ENCODE data around the gene SPATA31C1.
"Not testable (repeated sequence)": the region's sequence is repeated elsewhere in the genome, so short reads cannot be mapped to it uniquely, and the experiment has no call there.

The SPATA31C1 gene

DNA sequence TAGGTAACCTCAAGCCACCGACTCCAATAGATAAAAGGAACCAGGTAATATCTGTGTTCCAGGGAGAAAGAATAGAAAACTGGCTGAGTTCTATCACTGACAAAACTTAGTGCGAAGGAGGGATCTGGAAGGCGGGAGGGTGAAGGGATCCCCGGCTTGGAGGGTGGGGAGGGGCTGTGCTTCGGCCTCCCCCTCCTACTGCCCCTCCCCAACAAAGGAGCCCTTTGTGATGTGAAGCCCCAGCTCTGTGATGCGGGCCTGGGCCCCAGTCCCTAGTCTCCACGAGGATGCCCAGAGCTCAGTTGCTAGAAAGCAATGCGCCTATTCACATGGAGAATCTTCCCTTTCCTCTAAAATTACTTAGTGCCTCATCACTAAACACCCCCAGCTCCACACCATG, at the start of gene SPATA31C1:
SPATA31C1 (plus strand) TSS at position 301 of the 400 bp plus-strand sequence.
- H3K36me3 ChIP-seq (ENCODE audit: control insufficient read depth, insufficient read depth, low read length); H3K9me3 ChIP-seq (ENCODE audit: control insufficient read depth, insufficient read depth, low read length); H3K27me3 ChIP-seq (ENCODE audit: control insufficient read depth, insufficient read depth, low read length); H3K27ac ChIP-seq (ENCODE audit: low read length); DNase-seq (ENCODE audit: low read depth, low spot score); H3K4me3 ChIP-seq (ENCODE audit: low read length); H3K4me1 ChIP-seq (ENCODE audit: control insufficient read depth, insufficient read depth, low read length): not testable (repeated sequence)
- no CpG with 5 or more reads among the region's 8 CpGs for WGBS (ENCODE audit: insufficient coverage, insufficient read length)

DNA sequence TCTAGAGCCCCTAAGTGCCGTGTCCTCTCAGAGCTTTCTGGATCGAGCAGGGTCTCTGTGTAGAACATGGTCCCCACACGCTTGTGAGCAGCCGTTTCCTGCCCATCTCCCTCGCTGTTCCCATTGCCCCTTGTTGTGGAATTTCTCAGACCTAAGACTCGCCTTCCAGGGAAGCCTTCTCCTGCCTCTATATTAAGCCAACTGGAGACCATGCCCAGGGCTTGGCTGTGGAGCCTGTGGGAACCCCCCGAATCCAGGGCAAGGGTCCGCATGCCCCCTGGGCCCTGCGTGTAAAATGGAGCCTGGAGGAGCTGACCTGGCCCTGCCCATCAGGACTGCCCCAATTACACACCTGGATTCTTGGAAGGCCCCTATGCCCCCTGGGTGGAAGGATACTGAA, 49.6 kb upstream of the SPATA31C1 start:
- DNase-seq (ENCODE audit: low read depth, low spot score) = no peak
- Histone ChIP-seq H3K4me3 (ENCODE audit: low read length) (no peak overlapping the region), H3K27me3 (ENCODE audit: control insufficient read depth, insufficient read depth, low read length) (no peaks in the 10 kb centered on the region), H3K36me3 (ENCODE audit: control insufficient read depth, insufficient read depth, low read length) (no peaks in the 10 kb centered on the region), H3K4me1 (ENCODE audit: control insufficient read depth, insufficient read depth, low read length) (no peaks in the 10 kb centered on the region), H3K27ac (ENCODE audit: low read length) (no peak overlapping the region), H3K9me3 (ENCODE audit: control insufficient read depth, insufficient read depth, low read length) (no peaks in the 10 kb centered on the region)
- no CpG with 5 or more reads among the region's 9 CpGs for WGBS (ENCODE audit: insufficient coverage, insufficient read length)

DNA sequence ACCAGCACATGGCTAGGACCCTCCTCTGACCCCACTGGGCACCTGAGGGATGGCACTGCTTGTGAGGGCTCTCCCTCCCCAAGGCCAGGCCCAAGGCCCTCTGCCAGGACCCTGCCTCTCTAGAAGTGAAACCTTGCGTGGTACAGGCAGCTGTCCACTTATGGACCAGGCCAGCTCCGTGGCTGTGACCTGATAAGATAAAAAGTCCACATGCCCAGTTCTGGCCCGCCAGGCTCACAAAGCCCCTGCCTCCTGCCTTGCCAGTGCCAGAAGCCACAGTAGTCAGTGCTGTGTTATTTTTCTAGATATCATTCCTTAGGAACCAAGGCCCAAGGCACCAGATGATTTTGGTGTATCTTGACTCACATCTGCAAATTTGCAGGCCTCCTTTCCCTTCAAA, 49.1 kb upstream of the SPATA31C1 start:
- Histone ChIP-seq H3K27ac (ENCODE audit: low read length) (no peak overlapping the region), H3K36me3 (ENCODE audit: control insufficient read depth, insufficient read depth, low read length) (no peaks in the 10 kb centered on the region), H3K4me3 (ENCODE audit: low read length) (no peak overlapping the region), H3K9me3 (ENCODE audit: control insufficient read depth, insufficient read depth, low read length) (no peaks in the 10 kb centered on the region), H3K27me3 (ENCODE audit: control insufficient read depth, insufficient read depth, low read length) (no peaks in the 10 kb centered on the region), H3K4me1 (ENCODE audit: control insufficient read depth, insufficient read depth, low read length) (no peaks in the 10 kb centered on the region)
- DNase-seq (ENCODE audit: low read depth, low spot score) = no peak
- no CpG with 5 or more reads among the region's 3 CpGs for WGBS (ENCODE audit: insufficient coverage, insufficient read length)

DNA sequence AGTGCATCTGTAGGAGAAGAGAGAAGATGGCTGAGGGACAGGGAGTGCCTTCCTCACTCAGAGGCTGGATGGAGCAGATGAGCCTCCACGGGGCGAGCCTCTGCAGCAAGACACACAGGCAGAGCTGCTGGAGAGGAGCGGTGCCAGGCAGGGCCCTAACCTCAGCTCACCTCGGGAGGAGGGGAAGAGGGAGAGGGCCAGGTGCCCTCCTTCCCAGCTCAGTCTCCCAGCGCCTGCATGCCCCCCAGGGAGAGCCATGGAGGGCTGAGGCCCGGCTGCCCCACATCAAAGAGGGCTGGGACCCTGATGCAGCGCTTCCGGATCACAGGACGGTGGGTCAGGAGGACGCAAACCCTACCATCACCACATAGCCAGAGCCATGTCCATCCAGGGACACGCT, 48.7 kb upstream of the SPATA31C1 start:
- Histone ChIP-seq H3K4me1 (ENCODE audit: control insufficient read depth, insufficient read depth, low read length) (no peaks in the 10 kb centered on the region), H3K9me3 (ENCODE audit: control insufficient read depth, insufficient read depth, low read length) (no peaks in the 10 kb centered on the region), H3K36me3 (ENCODE audit: control insufficient read depth, insufficient read depth, low read length) (no peaks in the 10 kb centered on the region), H3K27ac (ENCODE audit: low read length) (no peak overlapping the region), H3K27me3 (ENCODE audit: control insufficient read depth, insufficient read depth, low read length) (no peaks in the 10 kb centered on the region), H3K4me3 (ENCODE audit: low read length) (no peak overlapping the region)
- no peak for DNase-seq (ENCODE audit: low read depth, low spot score)
- no CpG with 5 or more reads among the region's 11 CpGs for WGBS (ENCODE audit: insufficient coverage, insufficient read length)

DNA sequence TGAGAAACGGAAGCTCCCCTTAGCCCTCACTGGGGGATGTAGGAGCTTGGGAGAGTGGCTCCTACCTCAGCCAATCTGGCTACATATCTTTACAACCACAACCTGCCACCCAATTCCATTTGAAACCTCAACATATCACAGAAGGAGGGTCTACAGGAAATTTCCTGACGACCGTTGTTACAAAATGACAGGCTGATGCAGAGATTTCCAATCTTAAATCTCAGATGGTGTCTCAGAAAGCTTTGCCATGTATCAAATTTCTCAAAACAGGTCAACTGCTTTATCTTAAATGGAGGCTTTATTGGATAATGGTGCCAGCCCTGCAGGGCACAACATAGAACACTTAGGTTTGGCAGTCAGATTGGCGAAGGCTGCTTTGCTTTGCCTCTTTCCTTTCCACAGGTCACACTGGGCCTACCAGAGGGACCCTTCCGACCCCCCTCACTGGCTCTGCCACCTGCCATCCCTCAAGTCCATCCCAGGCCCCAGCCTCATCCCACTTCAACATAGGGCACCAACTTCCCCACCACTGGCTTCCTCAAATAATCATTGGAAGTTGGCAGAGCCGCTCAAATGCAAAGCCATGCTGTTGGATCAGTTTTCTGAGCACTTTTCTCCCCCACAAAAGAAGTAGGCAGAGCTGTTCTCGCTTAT, 46.2 kb upstream of the SPATA31C1 start:
- Histone ChIP-seq H3K27me3 (ENCODE audit: control insufficient read depth, insufficient read depth, low read length) (no peaks in the 10 kb centered on the region), H3K4me3 (ENCODE audit: low read length) (no peak overlapping the region), H3K4me1 (ENCODE audit: control insufficient read depth, insufficient read depth, low read length) (0 out of 2 replicates have a peak, but pooled peaks cover 2% of the 10 kb centered on the region), H3K9me3 (ENCODE audit: control insufficient read depth, insufficient read depth, low read length) (no peaks in the 10 kb centered on the region), H3K36me3 (ENCODE audit: control insufficient read depth, insufficient read depth, low read length) (no peaks in the 10 kb centered on the region), H3K27ac (ENCODE audit: low read length) (no peak overlapping the region)
- no peak for DNase-seq (ENCODE audit: low read depth, low spot score)
- no CpG with 5 or more reads among the region's 7 CpGs for WGBS (ENCODE audit: insufficient coverage, insufficient read length)

DNA sequence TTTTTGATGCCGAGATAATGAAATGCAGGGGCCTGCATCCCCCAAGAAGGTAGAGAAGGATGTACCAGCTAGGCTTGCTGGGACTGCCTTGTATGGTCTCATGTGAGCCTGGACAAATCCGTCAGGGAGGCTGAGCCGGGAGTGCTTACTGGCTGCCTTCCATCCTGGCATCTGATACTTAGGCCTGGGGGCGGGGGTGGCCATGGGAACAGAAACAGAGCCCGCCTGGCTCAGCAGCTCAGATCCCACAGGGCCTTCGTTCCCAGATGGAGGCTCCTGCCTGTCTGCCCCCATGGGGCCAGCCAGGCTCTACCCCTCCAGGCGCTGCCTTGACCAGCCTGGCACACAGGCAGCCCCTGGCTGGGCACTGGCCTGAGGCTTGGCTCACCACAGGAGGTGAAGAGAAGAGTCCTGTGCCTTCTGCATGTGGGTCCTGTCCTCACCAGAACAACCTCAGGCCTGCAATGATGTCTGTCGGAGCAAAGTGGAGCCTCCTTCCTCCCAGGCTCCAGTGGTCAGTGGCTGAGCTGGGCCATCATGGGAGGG, 45.6 kb upstream of the SPATA31C1 start:
- Histone ChIP-seq H3K4me1 (ENCODE audit: control insufficient read depth, insufficient read depth, low read length) (0 out of 2 replicates have a peak, but pooled peaks cover 2% of the 10 kb centered on the region), H3K36me3 (ENCODE audit: control insufficient read depth, insufficient read depth, low read length) (no peaks in the 10 kb centered on the region), H3K27ac (ENCODE audit: low read length) (no peak overlapping the region), H3K9me3 (ENCODE audit: control insufficient read depth, insufficient read depth, low read length) (no peaks in the 10 kb centered on the region), H3K4me3 (ENCODE audit: low read length) (no peak overlapping the region), H3K27me3 (ENCODE audit: control insufficient read depth, insufficient read depth, low read length) (no peaks in the 10 kb centered on the region)
- WGBS (ENCODE audit: insufficient coverage, insufficient read length) = no CpG with 5 or more reads among the region's 8 CpGs
- no peak for DNase-seq (ENCODE audit: low read depth, low spot score)

DNA sequence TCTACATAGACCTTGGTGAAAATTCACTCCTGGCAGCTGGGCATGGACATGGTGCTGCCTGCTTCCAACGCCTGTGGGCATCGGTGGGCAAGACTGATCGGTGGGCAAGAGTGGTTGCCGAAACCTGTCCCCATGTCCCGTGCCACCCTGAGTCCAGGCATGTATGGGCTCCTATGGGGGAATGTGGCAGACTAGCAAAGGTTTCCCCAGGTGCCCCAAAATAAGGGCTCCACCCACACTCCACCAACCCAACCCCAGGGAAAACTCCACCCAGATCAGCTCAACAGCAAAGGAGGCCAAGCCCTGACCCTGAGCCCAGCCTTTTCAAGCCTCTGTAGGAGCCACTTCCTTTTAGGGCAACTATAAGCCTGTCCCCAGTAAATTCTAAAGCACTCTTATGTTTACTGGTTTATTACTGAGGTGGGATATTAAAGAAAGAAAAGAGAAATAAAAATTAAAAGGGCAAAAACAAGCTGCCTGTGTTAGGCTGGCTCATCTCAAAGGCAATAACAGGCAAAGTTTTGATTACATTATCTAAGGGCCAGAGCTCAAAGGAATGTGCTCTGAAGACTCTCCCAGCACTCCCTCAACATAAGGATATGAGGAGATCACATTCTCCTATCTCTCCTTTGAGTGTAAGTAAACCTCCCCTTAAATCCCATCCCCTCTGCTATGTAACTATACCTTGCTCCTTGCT, 44.0 kb upstream of the SPATA31C1 start:
- no peak overlapping the region for H3K27ac ChIP-seq (ENCODE audit: low read length)
- H3K27me3 ChIP-seq (ENCODE audit: control insufficient read depth, insufficient read depth, low read length) = no peaks in the 10 kb centered on the region
- H3K4me3 ChIP-seq (ENCODE audit: low read length) = no peak overlapping the region
- no peaks in the 10 kb centered on the region for H3K9me3 ChIP-seq (ENCODE audit: control insufficient read depth, insufficient read depth, low read length)
- no peaks in the 10 kb centered on the region for H3K36me3 ChIP-seq (ENCODE audit: control insufficient read depth, insufficient read depth, low read length)
- no peak for DNase-seq (ENCODE audit: low read depth, low spot score)
- 0 out of 2 replicates have a peak, but pooled peaks cover 2% of the 10 kb centered on the region for H3K4me1 ChIP-seq (ENCODE audit: control insufficient read depth, insufficient read depth, low read length)
- WGBS (ENCODE audit: insufficient coverage, insufficient read length) = no CpG with 5 or more reads among the region's 5 CpGs

DNA sequence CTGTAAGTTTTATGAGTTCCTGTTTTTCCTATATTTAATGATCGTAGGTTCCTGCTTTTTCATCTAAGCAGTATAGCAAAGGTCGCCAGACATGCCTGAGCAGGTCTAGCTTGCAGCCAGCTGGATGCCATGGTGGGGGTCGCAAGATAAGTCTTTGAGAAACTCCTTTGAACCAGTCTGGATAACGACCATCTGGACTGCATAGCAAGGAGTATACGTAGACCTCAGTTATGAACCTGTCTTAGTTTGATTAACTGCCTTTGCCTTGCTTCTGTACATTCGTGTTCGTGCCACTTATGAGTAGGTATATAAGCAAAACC, 43.5 kb upstream of the SPATA31C1 start:
- no peaks in the 10 kb centered on the region for H3K27me3 ChIP-seq (ENCODE audit: control insufficient read depth, insufficient read depth, low read length)
- DNase-seq (ENCODE audit: low read depth, low spot score) = no peak
- no CpG with 5 or more reads among the region's 7 CpGs for WGBS (ENCODE audit: insufficient coverage, insufficient read length)
- H3K9me3 ChIP-seq (ENCODE audit: control insufficient read depth, insufficient read depth, low read length) = no peaks in the 10 kb centered on the region
- H3K36me3 ChIP-seq (ENCODE audit: control insufficient read depth, insufficient read depth, low read length) = no peaks in the 10 kb centered on the region
- H3K27ac ChIP-seq (ENCODE audit: low read length) = no peak overlapping the region
- no peak overlapping the region for H3K4me3 ChIP-seq (ENCODE audit: low read length)
- H3K4me1 ChIP-seq (ENCODE audit: control insufficient read depth, insufficient read depth, low read length) = 0 out of 2 replicates have a peak, but pooled peaks cover 2% of the 10 kb centered on the region

DNA sequence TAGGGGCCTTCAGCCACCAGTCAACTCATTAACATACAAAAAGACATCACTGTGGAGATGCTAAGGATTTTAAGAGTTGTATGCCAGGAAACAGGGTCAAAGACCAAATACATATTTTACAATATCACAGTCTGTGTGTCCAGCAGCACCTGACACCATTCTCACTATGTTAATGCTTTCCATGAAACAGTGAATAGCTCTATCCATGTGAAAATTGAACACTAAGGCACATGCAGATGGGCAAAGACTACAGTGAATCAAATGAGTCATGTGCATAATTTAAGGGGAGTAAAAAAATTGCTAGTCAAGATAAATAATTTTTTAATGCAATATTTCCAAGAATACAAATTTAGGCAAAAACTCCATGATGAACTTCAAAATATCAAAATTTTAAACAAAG, 42.7 kb upstream of the SPATA31C1 start:
- Histone ChIP-seq H3K9me3 (ENCODE audit: control insufficient read depth, insufficient read depth, low read length) (no peaks in the 10 kb centered on the region), H3K4me1 (ENCODE audit: control insufficient read depth, insufficient read depth, low read length) (peaks cover 2% of the 10 kb centered on the region; the same call in 1 of the 2 replicates), H3K27me3 (ENCODE audit: control insufficient read depth, insufficient read depth, low read length) (no peaks in the 10 kb centered on the region), H3K4me3 (ENCODE audit: low read length) (no peak overlapping the region), H3K36me3 (ENCODE audit: control insufficient read depth, insufficient read depth, low read length) (no peaks in the 10 kb centered on the region), H3K27ac (ENCODE audit: low read length) (no peak overlapping the region)
- DNase-seq (ENCODE audit: low read depth, low spot score) = no peak

DNA sequence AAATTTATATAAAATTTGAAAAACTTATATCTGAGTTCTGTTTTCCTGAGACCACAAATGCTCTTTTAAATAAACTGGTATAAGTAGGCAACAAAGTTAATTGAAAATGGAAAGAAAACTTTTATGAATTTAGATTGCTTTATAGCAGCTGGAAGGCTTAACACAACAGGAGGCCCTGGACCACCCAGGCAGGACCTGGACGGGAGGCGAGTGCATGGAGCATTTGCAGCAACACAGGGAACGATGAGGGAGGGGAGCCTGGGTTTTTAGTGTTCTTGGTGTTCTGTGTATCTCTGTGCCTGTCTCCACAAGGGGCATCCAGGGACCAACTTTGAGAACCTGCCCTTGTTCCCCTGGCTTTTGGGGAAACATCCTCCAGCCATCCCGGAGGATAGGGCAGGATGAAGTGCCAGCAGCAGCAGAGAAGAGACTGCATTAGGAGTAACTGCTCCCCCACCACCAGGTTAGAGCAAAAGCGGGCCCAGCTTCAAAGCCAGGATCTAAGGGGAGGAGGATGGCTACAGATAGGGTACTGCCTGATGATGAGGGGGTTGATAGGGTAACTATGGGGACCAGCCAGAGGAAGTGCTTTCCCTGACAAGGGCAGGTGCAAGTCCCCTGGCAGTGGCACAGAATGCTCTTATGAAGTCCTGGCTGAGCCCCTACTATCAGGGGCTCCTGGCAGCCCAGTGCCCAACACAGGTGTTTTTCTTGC, 41.8 kb upstream of the SPATA31C1 start:
- no CpG with 5 or more reads among the region's 5 CpGs for WGBS (ENCODE audit: insufficient coverage, insufficient read length)
- Histone ChIP-seq H3K27ac (ENCODE audit: low read length) (no peak overlapping the region), H3K27me3 (ENCODE audit: control insufficient read depth, insufficient read depth, low read length) (no peaks in the 10 kb centered on the region), H3K4me3 (ENCODE audit: low read length) (no peak overlapping the region), H3K36me3 (ENCODE audit: control insufficient read depth, insufficient read depth, low read length) (no peaks in the 10 kb centered on the region), H3K4me1 (ENCODE audit: control insufficient read depth, insufficient read depth, low read length) (peaks cover 2% of the 10 kb centered on the region; the same call in 1 of the 2 replicates), H3K9me3 (ENCODE audit: control insufficient read depth, insufficient read depth, low read length) (no peaks in the 10 kb centered on the region)
- no peak for DNase-seq (ENCODE audit: low read depth, low spot score)

All from iPS DF 6.9 (cell line).